GM18951 (cell line): ENCODE results near the gene NOLC1.

Source experiments
- POLR2A ChIP-seq: IDR thresholded peaks from 4 replicates; pipeline ENCODE4 v1.6.1; 2011; ENCODE audit warnings: mild to moderate bottlenecking; ENCODE audit not compliant: insufficient read length, insufficient read depth; ENCODE audit errors: extremely low read depth
- in situ Hi-C: fragments of 300-500 bp; cut with MboI; formaldehyde crosslinking; loops from one replicate; pipeline ENCODE4 v1.12.0; 2022; ENCODE audit warnings: low sequenced_read_pairs, mixed read lengths, inconsistent platforms; ENCODE audit not compliant: unreplicated experiment

Gene NOLC1

DNA sequence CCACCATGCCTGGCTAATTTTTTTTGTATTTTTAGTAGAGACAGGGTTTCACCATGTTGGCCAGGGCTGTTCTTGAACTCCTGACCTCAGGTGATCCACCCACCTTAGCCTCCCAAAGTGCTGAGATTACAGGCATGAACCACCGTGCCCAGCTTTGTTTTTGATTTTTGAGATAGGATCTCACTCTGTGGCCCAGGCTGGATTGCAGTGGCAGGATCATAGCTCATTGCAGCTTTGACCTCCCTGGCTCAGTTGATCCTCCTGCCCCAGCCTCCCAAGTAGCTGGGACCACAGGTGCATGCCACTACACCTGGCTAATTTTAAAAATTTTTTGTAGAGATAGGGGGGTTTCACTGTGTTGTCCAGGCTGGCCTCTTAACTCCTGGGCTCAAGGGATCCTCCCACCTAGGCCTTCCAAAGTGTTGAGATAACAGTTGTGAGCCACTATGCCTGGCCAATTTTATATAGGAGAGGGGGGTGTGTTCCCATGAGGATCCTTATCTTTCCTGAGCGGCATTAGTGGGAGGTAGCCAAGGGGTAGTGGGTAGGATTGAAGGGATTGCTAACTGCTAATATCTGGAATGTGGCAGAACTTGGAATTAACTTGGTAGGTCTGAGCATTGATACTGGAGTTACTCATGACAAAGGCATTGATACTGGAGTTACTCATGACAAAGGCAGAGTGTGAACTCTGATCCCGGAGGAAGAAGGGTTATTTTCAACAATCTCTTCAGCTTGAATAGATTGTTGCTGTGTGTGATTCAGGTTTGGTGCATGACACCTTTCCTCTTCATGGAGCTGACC lies 1.0 kb upstream of the NOLC1 start:
- in situ Hi-C loops, result no loop called here
- no peak for TF ChIP-seq POLR2A

DNA sequence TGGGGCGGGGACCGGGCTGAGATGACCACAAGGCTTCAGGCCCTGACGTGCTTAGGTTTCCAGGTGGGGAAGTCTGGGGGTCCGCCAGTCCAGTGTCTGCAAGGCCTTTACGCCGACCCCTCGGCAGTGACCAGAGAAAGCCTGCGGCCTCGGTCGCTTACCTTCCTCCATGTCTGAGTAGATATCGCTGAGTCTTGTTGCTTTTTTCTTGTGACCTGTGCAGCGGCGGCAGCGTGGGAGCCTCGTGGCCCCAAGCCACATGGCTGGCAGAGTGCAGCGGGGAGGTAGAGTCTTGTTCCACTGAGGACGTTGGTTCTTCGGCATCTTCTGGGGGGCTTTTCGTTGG lies 329 bp downstream of the NOLC1 start:
- in situ Hi-C loops, result no loop called here
- TF ChIP-seq POLR2A, result no peak

DNA sequence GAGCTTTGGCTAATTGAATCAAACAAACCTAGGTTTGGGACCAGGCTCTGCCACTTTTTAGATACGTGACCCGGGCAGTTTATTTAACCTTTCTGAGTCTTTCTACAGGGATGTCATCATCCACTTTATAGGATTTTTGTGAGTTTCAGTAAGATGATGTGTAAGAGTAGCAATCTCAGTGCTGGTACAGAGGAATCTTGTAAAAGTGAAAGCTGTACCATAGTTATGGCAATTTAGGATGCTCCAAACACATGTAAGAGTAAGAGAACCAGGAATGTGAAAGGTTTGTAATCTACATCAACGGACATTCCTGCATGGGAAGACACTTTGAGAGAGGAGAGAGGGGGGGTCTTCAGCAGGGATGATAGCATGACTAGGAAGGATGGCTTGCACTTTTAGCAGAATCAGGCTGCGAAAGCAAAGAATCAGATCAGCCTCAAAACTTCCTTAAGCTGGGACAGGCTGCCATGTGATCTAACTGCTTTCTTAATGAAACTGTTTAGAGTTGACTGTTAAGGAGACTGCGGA lies 968 bp downstream of the NOLC1 start:
- in situ Hi-C loops, result no loop called here
- TF ChIP-seq POLR2A, result no peak

DNA sequence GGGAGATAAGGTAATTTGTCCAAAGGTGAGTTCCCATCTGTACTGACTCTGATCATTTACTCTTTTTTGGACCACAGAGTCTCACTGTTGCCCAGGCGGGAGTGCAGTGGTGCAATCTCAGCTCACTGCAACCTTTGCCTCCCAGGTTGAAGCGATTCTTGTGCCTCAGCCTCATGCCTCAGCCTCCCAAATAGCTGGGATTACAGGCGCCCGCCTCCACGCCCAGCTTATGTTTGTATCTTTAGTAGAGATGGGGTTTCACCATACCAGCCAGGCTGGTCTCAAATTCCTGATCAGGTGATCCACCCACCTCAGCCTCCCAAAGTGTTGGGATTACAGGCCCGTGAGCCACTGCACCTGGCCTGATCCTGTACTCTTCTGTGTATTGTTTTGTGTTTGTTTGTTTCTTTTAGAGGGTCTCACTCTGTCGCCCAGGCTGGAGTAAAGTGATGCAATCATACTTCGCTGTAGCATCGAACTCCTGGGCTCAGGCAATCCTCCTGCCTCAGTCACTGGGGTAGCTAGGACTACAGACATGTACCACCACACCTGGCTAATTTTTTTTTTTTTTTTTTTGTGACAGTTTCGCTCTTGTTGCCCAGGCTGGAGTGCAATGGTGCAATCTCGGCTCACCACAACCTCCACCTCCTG lies 2.4 kb downstream of the NOLC1 start:
- no peak for TF ChIP-seq POLR2A
- in situ Hi-C loops, result no loop called here

DNA sequence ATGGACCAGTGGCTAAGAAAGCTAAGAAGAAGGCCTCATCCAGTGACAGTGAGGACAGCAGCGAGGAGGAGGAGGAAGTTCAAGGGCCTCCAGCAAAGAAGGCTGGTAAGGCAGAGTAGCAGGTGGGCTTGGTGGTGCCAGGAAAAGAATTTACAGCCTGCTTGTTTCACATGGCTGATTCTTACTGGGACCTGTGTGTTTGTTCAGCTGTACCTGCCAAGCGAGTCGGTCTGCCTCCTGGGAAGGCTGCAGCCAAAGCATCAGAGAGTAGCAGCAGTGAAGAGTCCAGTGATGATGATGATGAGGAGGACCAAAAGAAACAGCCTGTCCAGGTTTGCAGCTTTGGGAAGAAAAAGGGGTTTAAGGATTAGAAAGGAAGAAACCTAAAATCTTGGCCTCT lies 5.0 kb downstream of the NOLC1 start:
- TF ChIP-seq POLR2A, result no peak
- in situ Hi-C loops, result no loop called here

DNA sequence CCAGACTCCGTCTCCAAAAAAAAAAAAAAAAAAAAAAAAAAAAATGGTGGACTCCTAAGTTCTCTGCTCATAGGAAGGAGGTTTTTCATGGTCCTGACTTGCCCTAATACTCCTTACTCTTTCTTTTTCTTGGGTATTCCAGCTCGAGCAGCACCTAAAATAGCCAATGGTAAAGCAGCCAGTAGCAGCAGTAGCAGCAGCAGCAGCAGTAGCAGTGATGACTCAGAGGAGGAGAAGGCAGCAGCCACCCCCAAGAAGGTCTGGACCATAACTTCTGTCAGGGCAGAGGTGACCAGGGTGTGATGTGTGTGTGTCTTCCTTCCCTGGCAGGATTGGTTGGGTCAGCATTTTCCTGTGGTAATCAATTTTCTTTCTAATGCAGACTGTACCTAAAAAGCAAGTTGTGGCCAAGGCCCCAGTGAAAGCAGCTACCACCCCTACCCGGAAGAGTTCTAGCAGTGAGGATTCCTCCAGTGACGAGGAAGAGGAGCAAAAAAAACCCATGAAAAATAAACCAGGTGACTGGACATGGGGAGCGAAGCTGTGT lies 6.9 kb downstream of the NOLC1 start:
- in situ Hi-C loops, result no loop called here
- TF ChIP-seq POLR2A, result no peak

DNA sequence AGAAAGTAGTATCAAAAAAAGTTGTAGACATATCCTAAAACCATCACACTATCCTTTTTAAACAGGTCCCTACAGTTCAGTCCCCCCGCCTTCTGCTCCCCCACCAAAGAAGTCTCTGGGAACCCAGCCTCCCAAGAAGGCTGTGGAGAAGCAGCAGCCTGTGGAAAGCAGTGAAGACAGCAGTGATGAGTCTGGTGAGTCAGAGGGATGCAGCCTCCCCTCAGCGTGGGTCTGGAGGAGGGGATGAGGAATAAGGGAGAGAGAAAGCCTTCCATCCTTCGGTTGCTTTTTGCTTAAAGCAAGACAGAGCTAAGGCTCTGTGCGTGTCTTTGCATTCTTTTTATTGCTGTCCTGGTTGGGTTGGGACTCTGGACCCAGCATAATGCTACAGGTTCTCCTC lies 7.6 kb downstream of the NOLC1 start:
- in situ Hi-C loops, result loop anchor here (10.0 kb wide), 1 partner anchor 195 kb away; no protein-coding TSS in a partner anchor
- TF ChIP-seq POLR2A, result no peak

DNA sequence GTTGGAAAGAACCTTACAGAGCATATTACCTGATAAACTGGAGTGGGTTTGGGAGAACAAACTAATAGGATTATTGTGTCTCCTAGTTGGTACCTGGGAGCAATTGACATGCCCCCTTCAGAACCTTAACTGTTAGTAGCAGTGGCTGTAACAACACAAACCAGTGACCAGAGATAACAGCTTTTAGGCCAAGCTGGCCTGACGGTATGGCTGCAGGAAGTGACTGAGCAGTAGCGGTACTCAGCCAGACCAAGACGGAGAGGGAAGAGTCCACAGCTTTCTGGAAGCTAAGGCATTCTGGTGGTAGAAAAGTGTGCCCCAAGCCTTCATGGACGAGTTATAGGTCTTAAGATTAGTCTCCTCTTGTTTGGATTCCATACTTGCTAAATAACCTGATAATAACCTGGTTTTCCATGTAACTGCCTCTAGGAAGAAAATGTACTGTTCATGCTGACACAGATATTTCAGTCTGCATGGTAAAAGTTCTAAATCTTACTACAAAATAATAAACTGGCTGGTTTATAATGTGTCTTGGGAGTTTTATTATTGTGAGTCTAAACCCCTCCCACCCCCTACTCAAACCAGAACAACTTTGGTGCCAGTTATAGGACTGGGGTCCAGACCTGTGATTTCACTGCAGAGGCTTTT lies 11.3 kb downstream of the NOLC1 start:
- in situ Hi-C loops, result loop anchor here (10.0 kb wide), 1 partner anchor 191 kb away; no protein-coding TSS in a partner anchor
- TF ChIP-seq POLR2A, result no peak

DNA sequence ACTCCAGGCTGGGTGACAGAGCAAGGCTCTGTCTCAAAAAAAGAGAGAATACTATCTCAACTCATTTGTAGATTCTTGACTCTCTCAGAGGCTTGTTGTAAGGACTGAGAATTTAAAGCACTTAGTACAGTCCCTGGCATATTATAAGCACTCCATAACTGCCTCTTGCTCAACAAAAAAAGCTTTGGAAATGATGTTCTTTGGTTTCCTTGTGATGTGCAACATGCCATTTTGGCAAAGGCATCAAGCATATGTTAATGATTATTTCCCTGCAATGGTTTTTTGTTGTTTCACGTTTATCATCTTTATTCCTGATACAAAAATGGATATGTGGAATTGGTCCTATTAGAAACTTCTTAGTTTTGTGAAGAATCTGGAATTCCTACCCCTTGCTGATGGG lies 15.7 kb downstream of the NOLC1 start:
- no peak for TF ChIP-seq POLR2A
- in situ Hi-C loops, result loop anchor here (10.0 kb wide), 1 partner anchor 187 kb away; no protein-coding TSS in a partner anchor

DNA sequence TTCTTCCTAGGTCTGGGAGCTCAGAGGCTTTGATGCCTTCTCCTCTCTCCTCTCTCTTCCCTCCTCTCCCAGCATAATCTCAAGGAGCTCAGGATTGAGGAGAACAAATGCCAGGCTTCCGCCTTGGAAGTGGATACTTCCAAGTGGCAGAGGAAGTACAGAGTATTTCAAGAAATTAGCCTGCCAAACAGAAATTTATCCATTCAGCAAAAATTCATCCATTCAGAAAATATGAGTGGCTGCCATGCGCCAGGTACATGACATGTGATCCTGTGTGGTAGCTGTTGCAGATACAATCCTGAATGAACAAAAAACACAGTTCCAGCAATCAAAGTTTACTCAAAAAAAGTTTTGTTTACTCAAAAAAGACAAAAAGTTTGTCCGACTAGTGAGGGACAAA lies 18.4 kb downstream of the NOLC1 start:
- in situ Hi-C loops, result no loop called here
- no peak for TF ChIP-seq POLR2A

DNA sequence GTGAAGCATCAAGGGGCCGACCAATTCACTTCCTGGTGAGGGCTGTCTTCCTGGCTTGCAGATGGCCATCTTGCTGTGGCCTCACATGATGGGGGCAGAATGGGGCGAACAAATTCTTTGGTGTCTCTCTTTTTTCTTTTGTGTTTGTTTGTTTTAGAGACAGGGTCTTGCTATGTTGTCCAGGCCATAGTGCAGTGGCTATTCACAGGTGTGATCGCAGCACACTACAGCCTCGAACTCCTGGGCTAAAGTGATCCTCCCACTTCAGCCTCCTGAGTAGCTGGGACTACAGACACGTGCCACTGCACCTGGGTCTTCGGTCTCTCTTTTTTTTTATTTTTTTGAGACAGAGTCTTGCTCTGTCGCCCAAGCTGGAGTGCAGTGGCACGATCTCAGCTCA lies 20.1 kb downstream of the NOLC1 start:
- in situ Hi-C loops, result no loop called here
- no peak for TF ChIP-seq POLR2A

DNA sequence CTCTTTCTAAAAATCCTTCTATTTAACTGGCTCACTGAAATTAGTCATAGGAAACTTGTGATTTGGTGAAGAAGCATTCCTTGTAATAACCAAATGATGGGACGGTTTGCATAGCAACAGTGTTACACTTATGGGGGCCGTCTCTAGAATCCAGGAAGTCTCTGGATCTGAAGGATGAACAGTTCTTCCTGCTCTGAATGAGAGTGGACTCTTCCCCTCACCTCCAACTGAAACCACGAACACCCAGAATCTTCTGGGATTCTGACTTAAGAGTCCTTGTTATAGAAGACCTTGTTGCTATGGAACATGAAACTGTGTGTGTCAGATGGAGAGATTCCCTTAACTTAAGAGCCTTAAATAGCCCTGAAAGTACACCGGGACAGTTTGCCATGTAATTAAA lies 23.2 kb downstream of the NOLC1 start:
- in situ Hi-C loops, result no loop called here
- TF ChIP-seq POLR2A, result no peak

DNA sequence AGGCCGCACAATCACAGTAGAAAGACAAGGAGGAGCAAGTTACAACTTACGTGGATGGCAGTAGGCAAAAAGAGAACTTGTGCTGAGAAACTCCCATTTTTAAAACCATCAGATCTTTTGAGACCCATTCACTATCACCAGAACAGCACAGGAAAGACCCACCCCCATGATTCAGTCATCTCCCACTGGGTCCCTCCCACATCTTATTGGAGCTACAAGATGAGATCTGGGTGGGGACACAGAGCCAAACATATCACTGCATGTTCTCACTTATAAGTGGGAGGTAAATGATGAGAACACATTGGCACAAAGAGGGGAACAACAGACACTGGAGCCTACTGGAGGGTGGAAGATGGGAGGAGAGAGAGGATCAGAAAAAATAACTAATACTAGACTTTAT lies 32.4 kb downstream of the NOLC1 start:
- in situ Hi-C loops, result no loop called here
- no peak for TF ChIP-seq POLR2A
